ENCODE measurements around the gene ZFP57. TPM values are rescaled to one million over a fixed set of nuclear protein-coding genes. Genes with fewer than 3 reads are reported as not detected.

Gene ZFP57
- total RNA-seq = 1 to 10 TPM in 1 of 2 donors, under 1 TPM in 1; 0.57 to 1.7 TPM

- H3K27ac ChIP-seq = no peak within 1 kb of the TSS
- H3K27me3 ChIP-seq (replicated peaks; ENCODE audit: insufficient read depth) = no peaks in the 10 kb centered on the region
- WGBS = 61% methylated on average over 31 of the region's 31 CpGs
- no peak for DNase-seq (ENCODE audit: low spot score)
- TF ChIP-seq CTCF (IDR thresholded peaks at IDR 0.05) = no peak
- no peak for TF ChIP-seq POLR2AphosphoS5 (IDR thresholded peaks at IDR 0.05)
- no peak for TF ChIP-seq POLR2A (IDR thresholded peaks at IDR 0.05)
- no peaks in the 10 kb centered on the region for H3K36me3 ChIP-seq
- no peak within 1 kb of the TSS for H3K4me3 ChIP-seq
- no peaks in the 10 kb centered on the region for H3K9me3 ChIP-seq
- H3K4me1 ChIP-seq (replicated peaks) = no peaks in the 10 kb centered on the region
- intact Hi-C loops (cut with DNase I) = no loop called here
Observed at GRCh38 chr6:29680904-29681303, at the start of gene ZFP57. Gene ZFP57 (minus strand): TSS chr6:29681152. CDS start chr6:29677003, 4,149 bp downstream.

- Histone ChIP-seq H3K4me1 (replicated peaks) (no peaks in the 10 kb centered on the region), H3K27me3 (replicated peaks; ENCODE audit: insufficient read depth) (no peaks in the 10 kb centered on the region), H3K4me3 (no peak overlapping the region), H3K27ac (no peak overlapping the region), H3K9me3 (no peaks in the 10 kb centered on the region), H3K36me3 (no peaks in the 10 kb centered on the region)
- intact Hi-C loops (cut with DNase I) = no loop called here
- no peak for TF ChIP-seq POLR2A (IDR thresholded peaks at IDR 0.05)
- no peak for TF ChIP-seq CTCF (IDR thresholded peaks at IDR 0.05)
- TF ChIP-seq POLR2AphosphoS5 (IDR thresholded peaks at IDR 0.05) = no peak
- WGBS = 60% methylated on average over 7 of the region's 7 CpGs
- DNase-seq (ENCODE audit: low spot score) = no peak
Observed at GRCh38 chr6:29730575-29731126, 49.7 kb upstream of the ZFP57 start.

- Histone ChIP-seq H3K9me3 (no peaks in the 10 kb centered on the region), H3K27ac (no peak overlapping the region), H3K27me3 (replicated peaks; ENCODE audit: insufficient read depth) (no peaks in the 10 kb centered on the region), H3K4me3 (no peak overlapping the region), H3K4me1 (replicated peaks) (no peaks in the 10 kb centered on the region), H3K36me3 (no peaks in the 10 kb centered on the region)
- no peak for TF ChIP-seq POLR2A (IDR thresholded peaks at IDR 0.05)
- TF ChIP-seq CTCF (IDR thresholded peaks at IDR 0.05) = no peak
- no peak for TF ChIP-seq POLR2AphosphoS5 (IDR thresholded peaks at IDR 0.05)
- 76% methylated on average over 6 of the region's 6 CpGs for WGBS
- DNase-seq (ENCODE audit: low spot score) = no peak
- intact Hi-C loops (cut with DNase I) = no loop called here
Observed at GRCh38 chr6:29729774-29730328, 48.9 kb upstream of the ZFP57 start.

- no peaks in the 10 kb centered on the region for H3K27me3 ChIP-seq (replicated peaks; ENCODE audit: insufficient read depth)
- no peak overlapping the region for H3K4me3 ChIP-seq
- no peak for TF ChIP-seq POLR2AphosphoS5 (IDR thresholded peaks at IDR 0.05)
- TF ChIP-seq CTCF (IDR thresholded peaks at IDR 0.05) = no peak
- no peak for TF ChIP-seq POLR2A (IDR thresholded peaks at IDR 0.05)
- no peaks in the 10 kb centered on the region for H3K36me3 ChIP-seq
- no peak for DNase-seq (ENCODE audit: low spot score)
- no peaks in the 10 kb centered on the region for H3K9me3 ChIP-seq
- H3K4me1 ChIP-seq (replicated peaks) = no peaks in the 10 kb centered on the region
- no peak overlapping the region for H3K27ac ChIP-seq
- intact Hi-C loops (cut with DNase I) = no loop called here
Observed at GRCh38 chr6:29728875-29729270, 47.9 kb upstream of the ZFP57 start.

GRCh38 chr6:29728173-29728874 is 47.4 kb upstream of the ZFP57 start:
- intact Hi-C loops (cut with DNase I) = no loop called here
- Histone ChIP-seq H3K27me3 (replicated peaks; ENCODE audit: insufficient read depth) (no peaks in the 10 kb centered on the region), H3K27ac (no peak overlapping the region), H3K4me1 (replicated peaks) (no peaks in the 10 kb centered on the region), H3K36me3 (no peaks in the 10 kb centered on the region), H3K4me3 (no peak overlapping the region), H3K9me3 (no peaks in the 10 kb centered on the region)
- DNase-seq (ENCODE audit: low spot score) = no peak
- no peak for TF ChIP-seq CTCF (IDR thresholded peaks at IDR 0.05)
- TF ChIP-seq POLR2A (IDR thresholded peaks at IDR 0.05) = no peak
- no peak for TF ChIP-seq POLR2AphosphoS5 (IDR thresholded peaks at IDR 0.05)
- 81% methylated on average over 3 of the region's 3 CpGs for WGBS
